UCSD-AML1 (cell line): ENCODE data around the gene TRPC5OS.

Experiments used
- DNase-seq: peaks from one replicate; lab custom pipeline; 2025; ENCODE audit not compliant: unreplicated experiment; lab: John Stamatoyannopoulos, UW

Gene TRPC5OS

GRCh38 chrX:111875881-111876280 is at the start of gene TRPC5OS:
Gene TRPC5OS, plus strand, starts transcription at chrX:111876181. Its CDS starts 25,669 bp downstream, at chrX:111901850.
- no peak for DNase-seq

GRCh38 chrX:111829345-111829744 is 46.6 kb upstream of the TRPC5OS start:
- no peak for DNase-seq

- DNase-seq = no peak
Observed at GRCh38 chrX:111830571-111830970, 45.4 kb upstream of the TRPC5OS start.

- no peak for DNase-seq
Observed at GRCh38 chrX:111831343-111831742, 44.6 kb upstream of the TRPC5OS start.

- no peak for DNase-seq
Observed at GRCh38 chrX:111837197-111837596, 38.8 kb upstream of the TRPC5OS start.

GRCh38 chrX:111847491-111848133 is 28.4 kb upstream of the TRPC5OS start:
- no peak for DNase-seq

- no peak for DNase-seq
Observed at GRCh38 chrX:111848541-111848940, 27.4 kb upstream of the TRPC5OS start.

GRCh38 chrX:111850975-111851374 is 25.0 kb upstream of the TRPC5OS start:
- DNase-seq = no peak

GRCh38 chrX:111854556-111855490 is 21.2 kb upstream of the TRPC5OS start:
- no peak for DNase-seq

- DNase-seq = no peak
Observed at GRCh38 chrX:111857534-111858060, 18.4 kb upstream of the TRPC5OS start.

- DNase-seq = no peak
Observed at GRCh38 chrX:111861605-111862004, 14.4 kb upstream of the TRPC5OS start.

GRCh38 chrX:111867236-111867635 is 8.7 kb upstream of the TRPC5OS start:
- DNase-seq = no peak

GRCh38 chrX:111868726-111869638 is 7.0 kb upstream of the TRPC5OS start:
- no peak for DNase-seq

GRCh38 chrX:111869639-111870034 is 6.3 kb upstream of the TRPC5OS start:
- no peak for DNase-seq

GRCh38 chrX:111874241-111874640 is 1.7 kb upstream of the TRPC5OS start:
- DNase-seq = no peak

- DNase-seq = no peak
Observed at GRCh38 chrX:111876646-111877045, 665 bp downstream of the TRPC5OS start.

- DNase-seq = no peak
Observed at GRCh38 chrX:111877681-111878080, 1.7 kb downstream of the TRPC5OS start.

- DNase-seq = no peak
Observed at GRCh38 chrX:111880735-111881134, 4.8 kb downstream of the TRPC5OS start.

GRCh38 chrX:111881715-111882114 is 5.7 kb downstream of the TRPC5OS start:
- no peak for DNase-seq

- no peak for DNase-seq
Observed at GRCh38 chrX:111886678-111887077, 10.7 kb downstream of the TRPC5OS start.

- DNase-seq = no peak
Observed at GRCh38 chrX:111888600-111888999, 12.6 kb downstream of the TRPC5OS start.
